Stimulated activated CD8-positive, alpha-beta memory T cell treated with anti-CD3 and anti-CD28 coated beads, Interleukin-7, amount 100 ng/mL, for 48 hours (primary cell): ENCODE measurements around the gene TTC22.
"Not testable (repeated sequence)": the region's sequence is repeated elsewhere in the genome, so short reads cannot be mapped to it uniquely, and the experiment has no call there.

Experiments used
- DNase-seq, 2 donors: peaks; one replicate each; pipeline ENCODE4 v3.0.0-alpha.2; 2020; ENCODE audit warnings: low read depth in 1 of 2; ENCODE audit errors: extremely low read depth in 1 of 2

TTC22 gene

DNA sequence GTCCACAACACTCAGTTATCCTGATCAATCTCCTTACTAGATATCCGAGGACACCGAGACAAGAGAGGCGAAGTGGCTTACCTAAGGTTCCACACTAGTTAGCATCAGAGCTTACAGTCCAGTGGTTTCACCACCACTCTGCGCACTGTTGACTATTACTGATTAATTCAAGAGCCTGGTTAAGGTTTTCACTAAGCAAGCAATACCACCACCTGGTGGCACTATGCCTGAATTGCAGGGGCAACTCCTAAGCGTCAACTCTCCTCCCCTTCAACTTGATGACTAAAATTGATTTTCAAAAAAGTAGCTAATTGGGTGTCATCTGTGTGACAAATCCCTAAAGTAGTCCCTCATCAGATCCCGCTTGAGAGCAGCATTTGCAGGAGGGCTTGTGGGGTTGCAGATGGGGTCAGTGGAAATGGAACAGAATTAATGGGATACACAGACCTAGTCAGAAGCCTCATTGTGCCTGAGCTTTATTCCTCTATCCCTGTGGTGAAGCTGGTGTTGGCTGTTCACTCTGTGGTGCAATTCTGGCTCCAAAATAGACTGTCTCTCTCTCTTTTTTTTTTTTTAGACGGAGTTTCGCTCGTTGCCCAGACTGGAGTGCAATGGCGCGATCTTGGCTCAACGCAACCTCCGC, 9.1 kb downstream of the TTC22 start:
- DNase-seq = peak in 1 of 2 donors; percentile 62

GRCh38 chr1:54788459-54788858, 12.7 kb downstream of the TTC22 start:
- DNase-seq = no peak

DNA sequence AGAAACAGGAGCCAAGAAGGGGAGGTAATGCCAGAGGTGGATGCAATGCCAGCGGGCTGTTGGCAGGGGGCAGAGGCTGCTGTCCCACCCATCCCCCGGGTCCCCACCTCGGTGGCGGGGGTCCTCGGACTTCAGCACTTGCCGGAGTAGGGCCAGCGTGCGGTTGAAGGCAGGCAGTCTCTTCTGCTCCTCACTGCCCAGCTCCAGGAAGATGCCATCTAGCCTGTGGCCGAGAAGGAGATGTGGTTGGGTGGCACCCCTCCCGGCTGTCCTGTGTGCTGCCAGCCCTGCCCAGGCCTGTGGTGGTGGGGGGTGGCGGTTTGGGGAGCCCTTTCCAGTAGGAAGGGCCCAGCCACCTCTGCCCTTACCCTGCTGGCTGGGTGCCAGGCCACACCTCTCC, 13.5 kb downstream of the TTC22 start:
- DNase-seq = no peak

DNA sequence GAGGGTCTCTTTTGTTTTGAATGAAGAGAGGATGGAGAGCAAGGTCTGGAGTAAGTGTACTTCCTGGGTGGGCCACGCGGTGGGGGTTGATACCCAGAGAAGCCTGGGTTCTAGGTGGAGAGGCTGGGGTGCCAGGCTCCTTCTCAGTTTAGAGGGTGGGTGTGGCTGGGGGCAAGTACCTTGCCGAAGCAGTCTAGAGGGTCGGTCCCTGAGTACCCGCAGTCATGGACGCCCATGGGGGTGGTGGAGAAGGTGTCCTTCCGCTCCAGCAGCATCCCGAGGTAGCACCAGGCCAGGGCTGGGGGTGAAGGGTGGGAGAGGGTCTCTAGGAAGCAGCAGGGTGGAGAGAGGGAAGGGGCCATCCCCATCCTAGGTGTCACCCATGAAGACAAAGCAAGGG, 14.3 kb downstream of the TTC22 start:
- no peak for DNase-seq

- DNase-seq = no peak
Observed at GRCh38 chr1:54784066-54784465, 17.1 kb downstream of the TTC22 start.

DNA sequence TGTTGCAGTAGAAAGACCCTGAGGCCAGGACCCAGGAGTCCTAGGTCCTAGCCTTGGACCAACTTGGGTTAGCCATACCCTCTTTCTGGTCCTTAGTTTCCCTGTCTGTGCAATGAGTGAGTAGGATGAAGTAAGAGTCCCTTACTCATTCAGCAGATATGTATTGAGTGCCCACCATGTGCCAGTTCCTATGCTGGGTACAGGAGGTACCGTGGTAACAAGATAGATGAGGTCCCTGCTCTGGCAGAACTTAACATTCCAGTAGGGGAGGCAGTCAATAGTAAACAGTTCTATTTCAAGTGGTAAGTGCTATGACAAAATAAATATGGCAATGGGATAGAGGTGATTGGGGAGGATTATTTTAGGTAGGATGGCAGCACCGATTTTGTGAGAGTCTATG, 18.5 kb downstream of the TTC22 start:
- DNase-seq = no peak

DNA sequence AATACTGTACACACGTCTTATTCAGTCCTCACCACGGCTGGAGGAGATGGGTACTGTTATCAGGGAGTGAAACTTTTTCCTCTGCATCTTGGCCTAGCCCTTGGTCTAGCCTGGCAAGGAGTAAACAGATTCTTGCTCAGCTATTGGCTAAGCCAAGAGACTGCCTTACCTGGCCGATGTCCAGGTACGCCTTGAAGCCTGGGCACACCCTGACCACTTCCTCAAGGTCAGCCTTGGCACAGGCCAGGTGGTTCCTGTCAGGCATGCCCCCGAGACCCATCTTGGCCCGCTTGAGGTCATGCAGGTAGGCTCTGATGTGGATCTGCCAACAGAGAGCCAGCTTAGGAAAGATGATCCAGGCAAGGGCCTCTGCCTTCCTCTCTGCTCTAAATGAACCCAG, 19.0 kb downstream of the TTC22 start:
- no peak for DNase-seq

DNA sequence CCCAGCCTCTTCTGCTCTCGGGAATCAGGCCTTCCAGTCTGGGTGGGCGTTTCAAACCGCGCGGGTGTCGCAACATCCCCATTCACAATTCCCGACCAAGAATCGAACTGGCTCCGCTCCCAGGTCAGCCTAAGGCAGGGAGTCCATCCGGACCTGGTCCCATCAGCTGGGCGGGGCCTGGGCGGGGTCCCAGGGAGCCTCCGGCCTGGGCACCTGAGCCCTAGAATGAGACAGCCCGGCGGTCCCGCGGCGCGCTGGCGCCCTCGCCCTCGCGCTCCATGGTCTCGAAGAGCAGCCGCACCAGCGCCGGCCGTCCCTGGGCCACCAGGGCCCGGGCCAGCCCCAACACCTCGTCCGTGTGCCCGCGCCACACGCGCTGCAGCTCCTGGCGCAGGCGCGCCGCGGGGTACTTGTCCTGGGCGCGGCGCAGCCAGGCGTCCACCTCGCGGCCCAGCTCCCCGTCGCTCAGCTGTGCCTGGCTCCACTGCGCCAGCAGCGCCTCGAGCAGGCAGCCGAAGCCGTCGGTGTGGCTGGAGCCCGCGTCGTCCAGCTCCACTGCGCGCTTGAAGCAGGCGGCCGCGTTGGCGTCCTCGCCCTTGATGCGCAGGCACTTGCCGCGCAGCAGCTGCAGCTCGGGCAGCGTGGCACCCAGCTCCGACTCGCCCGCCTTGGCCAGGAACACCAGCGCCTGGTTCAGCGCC, 19.9 kb downstream of the TTC22 start:
- no peak for DNase-seq

DNA sequence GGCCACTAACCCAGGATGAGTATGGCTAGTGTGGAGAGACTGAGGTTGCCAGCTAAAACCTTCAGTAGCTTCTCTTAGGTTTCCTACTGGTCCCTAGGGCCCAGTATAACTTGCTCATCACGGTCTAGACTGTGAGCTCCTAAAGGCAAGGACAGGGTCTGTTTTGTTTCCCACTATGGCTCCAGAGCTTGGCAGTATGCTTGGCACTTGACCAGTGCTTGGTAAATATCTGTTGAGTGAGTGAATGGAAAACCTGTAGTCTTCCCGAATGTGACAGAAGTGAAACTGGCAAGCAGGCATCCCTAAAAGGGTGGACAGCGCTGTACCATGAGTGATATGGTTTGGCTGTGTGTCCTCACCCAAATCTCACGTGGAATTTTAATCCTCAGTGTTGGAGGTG, 23.7 kb downstream of the TTC22 start:
- DNase-seq = no peak

- no peak for DNase-seq
Observed at GRCh38 chr1:54777011-54777410, 24.1 kb downstream of the TTC22 start.

- not testable (repeated sequence) for DNase-seq
Observed at GRCh38 chr1:54775828-54776721, 25.0 kb downstream of the TTC22 start.

DNA sequence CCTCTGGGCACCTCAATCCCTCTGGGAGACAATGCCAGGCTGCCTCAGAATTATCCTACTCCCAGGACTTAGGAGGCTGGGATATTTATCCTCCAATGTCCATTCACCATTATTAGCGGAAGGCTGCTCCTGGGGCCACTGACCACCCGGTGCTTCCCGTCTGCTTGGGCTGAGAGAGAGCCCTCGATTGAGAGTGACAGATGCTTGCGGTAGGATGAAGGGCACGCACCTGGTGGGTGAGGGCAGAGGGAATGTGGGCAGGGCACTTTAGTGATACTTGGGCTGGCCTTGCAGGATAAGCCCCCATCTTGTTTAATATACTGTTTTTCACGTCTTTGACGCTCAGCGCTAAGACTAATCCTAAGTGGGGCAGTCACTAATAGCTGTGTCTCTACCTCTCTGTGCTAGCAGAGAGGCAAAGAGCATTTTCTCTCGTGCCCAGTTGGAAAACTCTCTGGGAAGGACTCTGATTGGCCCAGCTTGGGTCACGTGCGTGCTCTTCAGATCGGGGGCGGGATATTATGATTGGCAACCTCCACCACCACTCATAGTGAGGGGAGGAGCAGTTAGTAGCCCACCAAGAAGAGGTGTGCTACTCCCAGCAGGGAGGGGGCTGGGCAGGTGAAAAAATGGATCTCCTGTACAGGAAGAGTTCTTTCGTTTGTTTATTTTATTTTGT, 26.2 kb downstream of the TTC22 start:
- DNase-seq = no peak

GRCh38 chr1:54772951-54773350, 28.2 kb downstream of the TTC22 start:
- no peak for DNase-seq

- DNase-seq = no peak
Observed at GRCh38 chr1:54768093-54768492, 33.0 kb downstream of the TTC22 start.

GRCh38 chr1:54767526-54767925, 33.6 kb downstream of the TTC22 start:
- DNase-seq = no peak

- DNase-seq = no peak
Observed at GRCh38 chr1:54766726-54767125, 34.4 kb downstream of the TTC22 start.

GRCh38 chr1:54764922-54765561, 36.1 kb downstream of the TTC22 start:
- DNase-seq = no peak

DNA sequence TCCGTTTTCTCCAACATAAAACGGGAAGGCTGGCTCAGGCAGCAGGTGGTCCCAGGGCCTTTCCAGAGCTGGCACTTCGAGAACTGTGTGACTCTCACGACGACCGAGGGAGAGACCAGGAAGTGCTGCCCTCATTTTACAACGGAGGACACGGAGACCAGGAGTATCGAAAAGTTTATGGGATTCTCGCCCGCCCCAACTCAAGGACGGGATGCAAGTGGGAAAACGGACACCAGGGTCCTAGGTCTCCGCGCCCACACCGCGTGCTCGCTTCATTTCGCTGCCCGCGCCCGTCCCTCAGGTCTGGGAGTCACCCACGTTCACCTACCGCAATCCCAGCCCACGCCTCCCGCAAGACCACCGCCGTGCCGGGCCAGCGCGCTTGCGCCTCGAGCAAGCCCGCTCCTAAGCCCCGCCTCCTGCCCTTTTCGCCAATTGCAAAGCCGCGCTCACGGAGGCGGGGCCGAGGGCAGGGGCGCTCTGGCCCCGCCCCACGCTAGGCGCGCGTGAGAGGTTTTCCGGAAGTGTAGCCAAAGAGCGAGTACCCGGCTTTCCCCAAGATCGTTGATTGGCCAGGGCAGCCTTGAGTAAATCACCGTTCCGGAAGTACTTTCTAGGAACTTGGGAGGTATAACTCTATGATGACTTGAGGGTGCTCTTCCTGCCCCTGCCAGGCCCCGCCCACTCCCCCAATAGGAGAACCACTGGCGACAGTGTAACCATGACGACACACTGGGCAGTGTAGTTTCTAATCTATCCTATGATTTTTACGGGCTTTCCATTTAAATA, 36.8 kb downstream of the TTC22 start, which contains the start of gene PARS2:
Gene PARS2, minus strand, starts transcription at position 391 of the 789 bp plus-strand sequence. CDS start 5,362 bp downstream, outside the sequence.
- peak; percentile 95 to 97 for DNase-seq

- DNase-seq = no peak
Observed at GRCh38 chr1:54763816-54764132, 37.3 kb downstream of the TTC22 start.
